A673 (cell line): ENCODE results near the gene SLC23A2. TPM values are rescaled to one million over a fixed set of nuclear protein-coding genes. Genes with fewer than 3 reads are reported as not detected.
A peak's percentile ranks its signal among the peaks of the same experiment; 100 is the strongest.

Experiments
- BruUV-seq: library from RNA; stranded (reverse); fragments of 400-500 nt; replicated peaks from 2 replicates; lab custom pipeline; 2021; lab: Mats Ljungman, UMichigan
- CTCF ChIA-PET: fragments of 300-600 bp; sonication (Branson Sonifier 250); formaldehyde crosslinking; loops from one replicate; lab custom pipeline; 2022; ENCODE audit warnings: antibody characterized with exemption; lab: Charles Lee
- POLR2A ChIA-PET: fragments of 300-600 bp; sonication (Branson Sonifier 250); formaldehyde crosslinking; loops from one replicate; lab custom pipeline; 2022; ENCODE audit warnings: antibody characterized with exemption; ENCODE audit not compliant: low non-redundant PET; lab: Charles Lee
- DNase-seq: peaks from one replicate; pipeline ENCODE4 v3.0.0-alpha.2; 2015; ENCODE audit warnings: low spot score
- H3K27ac ChIP-seq: fragments of 200-600 bp; sonication (generic); 2 replicates; pipeline ENCODE4 v1.5.1; 2016; ENCODE audit warnings: mixed run types, low read depth, mild to moderate bottlenecking, mixed read lengths, antibody characterized with exemption, low read length; ENCODE audit not compliant: poor library complexity, severe bottlenecking
- H3K27me3 ChIP-seq: fragments of 200-600 bp; sonication (generic); replicated peaks from 2 replicates; pipeline ENCODE4 v1.6.1; 2017; ENCODE audit warnings: mixed run types, low read depth, mild to moderate bottlenecking, mixed read lengths, antibody characterized with exemption, low read length; ENCODE audit not compliant: insufficient read depth, poor library complexity
- H3K36me3 ChIP-seq: fragments of 200-600 bp; sonication (generic); 2 replicates; pipeline ENCODE4 v1.6.1; 2016; ENCODE audit warnings: mixed run types, mild to moderate bottlenecking, mixed read lengths, antibody characterized with exemption, low read length; ENCODE audit not compliant: insufficient read depth, poor library complexity, severe bottlenecking
- H3K4me1 ChIP-seq: fragments of 200-600 bp; sonication (generic); 2 replicates; pipeline ENCODE4 v1.6.1; 2017; ENCODE audit warnings: mixed run types, mild to moderate bottlenecking, mixed read lengths, antibody characterized with exemption, low read length; ENCODE audit not compliant: insufficient read depth, poor library complexity, severe bottlenecking
- H3K4me3 ChIP-seq: fragments of 200-600 bp; sonication (generic); 2 replicates; pipeline ENCODE4 v1.5.1; 2016; ENCODE audit warnings: low read depth, mixed run types, mild to moderate bottlenecking, mixed read lengths, low read length; ENCODE audit not compliant: poor library complexity, severe bottlenecking
- H3K9me3 ChIP-seq: fragments of 200-600 bp; sonication (generic); 2 replicates; pipeline ENCODE4 v1.6.1; 2016; ENCODE audit warnings: mixed run types, low read depth, mild to moderate bottlenecking, mixed read lengths, antibody characterized with exemption, low read length; ENCODE audit not compliant: poor library complexity, severe bottlenecking
- CTCF ChIP-seq: fragments of 300-800, 200-600 bp; sonication (generic); conservative IDR thresholded peaks from 2 replicates; pipeline ENCODE4 v1.5.1; 2017; ENCODE audit warnings: low read depth, mild to moderate bottlenecking, antibody characterized with exemption, low read length, moderate library complexity, mixed read lengths
- EZH2 ChIP-seq: fragments of 200-600 bp; sonication (generic); IDR thresholded peaks from 2 replicates; pipeline ENCODE4 v1.6.1; 2017; ENCODE audit warnings: borderline replicate concordance, low read depth, mild to moderate bottlenecking, mixed read lengths, antibody characterized with exemption, low read length; ENCODE audit not compliant: poor library complexity, severe bottlenecking
- intact Hi-C: fragments of 100-400 bp; cut with micrococcal nuclease; formaldehyde crosslinking; loops from one replicate; pipeline ENCODE4 v1.10.0; 2022; ENCODE audit not compliant: unreplicated experiment
- total RNA-seq: library from RNA; stranded (reverse); gene quantifications from 2 replicates; pipeline ENCODE4 v1.2.3, GENCODE V29; 2021

The SLC23A2 gene
- total RNA-seq, 1 experiment from 2014 or later = 29.4 TPM

- no peak for TF ChIP-seq CTCF
- TF ChIP-seq EZH2 = no peak
- intact Hi-C loops = no loop called here
- no peaks in the 10 kb centered on the region for H3K9me3 ChIP-seq
- H3K4me1 ChIP-seq = no peaks in the 10 kb centered on the region
- DNase-seq = no peak
- peaks cover 7% of the 10 kb centered on the region for H3K27me3 ChIP-seq
- ChIA-PET CTCF (no interaction called here), POLR2A (no interaction called here)
- H3K4me3 ChIP-seq = no peak overlapping the region
- no TSS peak for BruUV-seq
- no peaks in the 10 kb centered on the region for H3K36me3 ChIP-seq
- H3K27ac ChIP-seq = no peak overlapping the region
Measured at GRCh38 chr20:4820806-4821518, 180.3 kb downstream of the SLC23A2 start.

DNA sequence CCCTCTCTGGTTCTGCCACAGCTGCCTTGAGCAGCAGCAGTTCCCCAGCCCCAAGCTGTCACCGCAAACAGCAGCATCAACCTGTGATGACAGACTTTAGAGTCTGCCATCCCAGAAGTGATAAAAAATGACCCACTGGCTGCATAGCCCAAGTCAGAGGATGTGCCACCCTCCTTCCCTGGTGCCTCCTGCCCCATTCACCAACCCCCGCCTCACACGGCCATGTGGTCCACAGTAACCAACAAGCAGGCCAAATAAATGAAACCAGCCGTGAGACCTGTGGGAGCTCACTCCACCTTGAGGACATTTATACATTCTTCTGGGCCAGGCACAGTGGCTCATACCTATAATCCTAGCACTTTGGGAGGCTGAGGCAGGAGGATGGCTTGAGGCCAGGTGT, 181.4 kb downstream of the SLC23A2 start:
- H3K4me1 ChIP-seq = no peaks in the 10 kb centered on the region
- CTCF ChIA-PET = no interaction called here
- H3K9me3 ChIP-seq = no peaks in the 10 kb centered on the region
- no peak overlapping the region for H3K27ac ChIP-seq
- H3K27me3 ChIP-seq = peaks cover 7% of the 10 kb centered on the region
- no peak for TF ChIP-seq EZH2
- TF ChIP-seq CTCF = no peak
- H3K36me3 ChIP-seq = no peaks in the 10 kb centered on the region
- no peak for DNase-seq
- intact Hi-C loops = no loop called here
- POLR2A ChIA-PET = no interaction called here
- BruUV-seq = no TSS peak
- no peak overlapping the region for H3K4me3 ChIP-seq

DNA sequence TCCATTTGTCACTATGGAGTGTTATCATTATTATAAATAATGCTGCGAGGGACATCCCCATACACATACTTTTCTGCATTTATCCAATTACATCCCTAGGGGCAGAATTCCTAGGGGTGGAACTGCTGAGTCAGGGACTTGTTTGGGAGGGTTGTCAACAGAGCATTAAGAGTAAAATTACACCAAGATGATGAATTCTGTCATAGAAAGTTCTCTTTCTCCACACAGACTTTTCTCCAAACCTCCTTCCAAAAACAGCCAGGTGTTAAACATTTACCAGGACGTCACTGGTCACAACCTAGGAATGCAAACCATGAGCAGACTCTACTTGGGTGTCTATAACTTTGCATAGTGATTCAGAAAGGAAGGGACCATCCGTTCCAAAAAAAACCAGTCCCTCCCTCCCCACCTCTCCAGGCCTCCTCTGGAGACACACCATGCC, 184.1 kb downstream of the SLC23A2 start:
- peak; percentile 18 for DNase-seq
- ChIA-PET CTCF (no interaction called here), POLR2A (no interaction called here)
- intact Hi-C loops = no loop called here
- Histone ChIP-seq H3K4me1 (no peaks in the 10 kb centered on the region), H3K27me3 (peaks cover 4% of the 10 kb centered on the region), H3K9me3 (no peaks in the 10 kb centered on the region), H3K4me3 (no peak overlapping the region), H3K36me3 (no peaks in the 10 kb centered on the region), H3K27ac (no peak overlapping the region)
- BruUV-seq = no TSS peak
- no peak for TF ChIP-seq EZH2
- TF ChIP-seq CTCF = no peak
